GM12878 (cell line): ENCODE data around the gene CAV2. TPM values are rescaled to one million over a fixed set of nuclear protein-coding genes. Genes with fewer than 3 reads are reported as not detected.

ENCODE experiments used
- ATAC-seq: fragments of 200-7000 bp; cut with Tn5 transposase; 3 replicates; pipeline ENCODE4 v1.9.1; 2020; ENCODE audit warnings: mild to moderate bottlenecking, moderate library complexity
- BruUV-seq: library from RNA; stranded (reverse); fragments of 400-500 nt; replicated peaks from 2 replicates; lab custom pipeline; 2021; lab: Mats Ljungman, UMichigan
- CTCF ChIA-PET: fragments of 300-600 bp; sonication (Branson Sonifier 250); formaldehyde crosslinking; extraction: SDS; loops from one replicate; lab custom pipeline; 2021; ENCODE audit warnings: inconsistent platforms; lab: Yijun Ruan, JAX
- POLR2A ChIA-PET: fragments of 350-600 bp; formaldehyde crosslinking; extraction: SDS; loops from one replicate; lab custom pipeline; 2021; ENCODE audit warnings: inconsistent platforms; lab: Charles Lee
- RAD21 ChIA-PET: fragments of 300-600 bp; sonication (Branson Sonifier 250); formaldehyde crosslinking; loops from one replicate; lab custom pipeline; 2023; ENCODE audit warnings: antibody characterized with exemption; ENCODE audit not compliant: unreplicated experiment; lab: Charles Lee
- SMC1A ChIA-PET: fragments of 300-600 bp; sonication (Branson Sonifier 250); formaldehyde crosslinking; loops from one replicate; lab custom pipeline; 2023; ENCODE audit not compliant: unreplicated experiment, uncharacterized antibody; lab: Charles Lee
- DNase-seq: peaks from one replicate; pipeline ENCODE4 v3.0.0-alpha.2; 2011; ENCODE audit warnings: low read depth, low spot score
- FAIRE-seq: peaks from 3 replicates; lab custom pipeline; 2011; peaks lifted over from hg19 to GRCh38; lab: Jason Lieb, UNC
- H2AFZ ChIP-seq: 2 replicates; pipeline ENCODE4 v1.6.0; 2011; ENCODE audit warnings: low read depth, low read length, control low read depth; ENCODE audit not compliant: control insufficient read depth
- H3K27ac ChIP-seq: 2 replicates; pipeline ENCODE4 v1.5.1; 2011; ENCODE audit warnings: control low read depth; ENCODE audit not compliant: control insufficient read depth, insufficient read depth
- H3K27me3 ChIP-seq, 2 experiments: replicated peaks in 1 of 2; 2 replicates each; pipeline versions ENCODE4 v1.6.0 to v1.6.1; 2011; ENCODE audit warnings: low read length in 1 of 2; ENCODE audit not compliant: control insufficient read depth in 2 of 2, insufficient read depth in 2 of 2
- H3K36me3 ChIP-seq, 2 experiments: 2 replicates each; pipeline ENCODE4 v1.5.1; 2011; ENCODE audit warnings: low read length in 1 of 2; ENCODE audit not compliant: control insufficient read depth in 2 of 2, insufficient read depth in 2 of 2
- H3K4me1 ChIP-seq: 2 replicates; pipeline ENCODE4 v1.6.1; 2011; ENCODE audit warnings: mild to moderate bottlenecking, low read length, moderate library complexity, mixed read lengths; ENCODE audit not compliant: control insufficient read depth, insufficient read depth
- H3K4me2 ChIP-seq: 2 replicates; pipeline ENCODE4 v1.6.0; 2011; ENCODE audit warnings: control low read depth; ENCODE audit not compliant: control insufficient read depth, insufficient read depth
- H3K4me3 ChIP-seq: fragments of 200-600 bp; sonication (generic); 2 replicates; pipeline ENCODE4 v1.5.1; 2016
- H3K79me2 ChIP-seq: 2 replicates; pipeline ENCODE4 v1.6.0; 2011; ENCODE audit warnings: low read length; ENCODE audit not compliant: control insufficient read depth, insufficient read depth
- H3K9ac ChIP-seq: 2 replicates; pipeline ENCODE4 v1.8.0; 2011; ENCODE audit warnings: low read length, control low read depth, mixed read lengths; ENCODE audit not compliant: control insufficient read depth, insufficient read depth
- H3K9me3 ChIP-seq: replicated peaks from 3 replicates; pipeline ENCODE4 v1.5.1; 2011; ENCODE audit warnings: mild to moderate bottlenecking, low read length; ENCODE audit not compliant: control insufficient read depth, insufficient read depth
- H4K20me1 ChIP-seq: 2 replicates; pipeline ENCODE4 v1.6.0; 2011; ENCODE audit not compliant: control insufficient read depth, insufficient read depth
- ASH2L ChIP-seq: fragments of 300-600, 200-600 bp; sonication (generic); IDR thresholded peaks from 2 replicates; pipeline ENCODE4 v1.6.1; 2017; ENCODE audit warnings: low read depth, mild to moderate bottlenecking, borderline replicate concordance
- BRCA1 ChIP-seq: IDR thresholded peaks from 2 replicates; pipeline ENCODE4 v1.6.1; 2011; ENCODE audit warnings: low read depth, low read length, improper control_type of control experiment
- FOXK2 ChIP-seq: fragments of 450-650 bp; IDR thresholded peaks from 2 replicates; pipeline ENCODE4 v1.6.1; 2017; ENCODE audit warnings: mild to moderate bottlenecking, moderate library complexity
- HDAC2 ChIP-seq: fragments of 200-600 bp; sonication (generic); IDR thresholded peaks from 2 replicates; pipeline ENCODE4 v1.6.1; 2017
- HDAC6 ChIP-seq: fragments of 200-600 bp; sonication (generic); IDR thresholded peaks from one replicate; pipeline ENCODE4 v1.8.0; 2017; ENCODE audit warnings: antibody characterized with exemption; ENCODE audit not compliant: unreplicated experiment
- JUND ChIP-seq: IDR thresholded peaks from 2 replicates; pipeline ENCODE4 v1.6.1; 2012; ENCODE audit warnings: low read depth, mild to moderate bottlenecking, low read length, improper control_type of control experiment, moderate library complexity
- KAT2A ChIP-seq: conservative IDR thresholded peaks from 2 replicates; pipeline ENCODE4 v1.6.1; 2011; ENCODE audit warnings: low read depth, low read length; ENCODE audit not compliant: control insufficient read depth
- NBN ChIP-seq: fragments of 450-650 bp; IDR thresholded peaks from 2 replicates; pipeline ENCODE4 v1.6.1; 2016
- NFYA ChIP-seq: IDR thresholded peaks from 2 replicates; pipeline ENCODE4 v1.6.1; 2011; ENCODE audit warnings: low read depth, mild to moderate bottlenecking, low read length, improper control_type of control experiment, borderline replicate concordance
- POLR2A ChIP-seq: IDR thresholded peaks from 2 replicates; pipeline ENCODE4 v1.6.1; 2011; ENCODE audit warnings: low read depth, mild to moderate bottlenecking, low read length
- SMC3 ChIP-seq: IDR thresholded peaks from 2 replicates; pipeline ENCODE4 v1.6.1; 2011; ENCODE audit warnings: low read length, improper control_type of control experiment, borderline replicate concordance
- SREBF2 ChIP-seq: IDR thresholded peaks from 2 replicates; pipeline ENCODE4 v1.6.1; 2012; ENCODE audit warnings: mild to moderate bottlenecking, low read length
- TARDBP ChIP-seq: IDR thresholded peaks from 2 replicates; pipeline ENCODE4 v1.6.1; 2016; ENCODE audit warnings: borderline replicate concordance
- ZNF217 ChIP-seq: fragments of 450-650 bp; IDR thresholded peaks from 2 replicates; pipeline ENCODE4 v1.6.1; 2017; ENCODE audit warnings: antibody characterized with exemption, mild to moderate bottlenecking
- WGBS: methylation state at CpG from one replicate; pipeline ENCODE4 v1.1.6; 2016; ENCODE audit warnings: low lambda C conversion rate; ENCODE audit not compliant: insufficient replicate concordance, insufficient coverage; ENCODE audit errors: missing lambda C conversion rate; 5-methylcytosine and 5-hydroxymethylcytosine counted together
- in situ Hi-C: fragments of 300-500 bp; cut with MboI; formaldehyde crosslinking; loops from 9 replicates; pipeline ENCODE4 v1.14.3; 2018; ENCODE audit warnings: mixed read lengths
- intact Hi-C: fragments of 100-400 bp; cut with micrococcal nuclease; formaldehyde crosslinking; loops from one replicate; pipeline ENCODE4 v1.14.2; 2022; ENCODE audit not compliant: unreplicated experiment
- polyA plus RNA-seq, 11 experiments: library from polyadenylated mRNA; depleted of rRNA in 4 of 11; unstranded in 6 of 11; stranded (reverse) in 5 of 11; fragments of >200 nt; fragmentation: Nextera tagmentation in 4 of 11; fragmentation: Illumina TruSeq in 1 of 11; extraction: Ambion mirVana in 4 of 11; extraction: Trizol in 1 of 11; gene quantifications; 1 replicate in 1 of 11; 2 replicates in 10 of 11; pipeline versions ENCODE4 v1.2.1 to v1.2.3, GENCODE V29; 2011 to 2016; ENCODE audit warnings: inconsistent platforms in 2 of 11, missing spikeins in 2 of 11, low read depth in 1 of 11
- total RNA-seq, 4 experiments: library from RNA; depleted of rRNA in 3 of 4; stranded (reverse); fragments of >200 nt in 3 of 4; fragmentation: Illumina TruSeq in 1 of 4; extraction: Trizol in 1 of 4; gene quantifications; 2 replicates each; pipeline versions ENCODE4 v1.2.1 to v1.2.3, GENCODE V29; 2013 to 2021
- TF ChIP-seq, protein P1 (sequence below): IDR thresholded peaks from 2 replicates; pipeline ENCODE4 v1.6.1; 2011; ENCODE audit warnings: borderline replicate concordance, low read depth, mild to moderate bottlenecking, moderate library complexity, low read length; ENCODE audit not compliant: insufficient read depth, poor library complexity, severe bottlenecking
- TF ChIP-seq, protein P2 (sequence below): fragments of 450-650 bp; IDR thresholded peaks from 2 replicates; pipeline ENCODE4 v1.6.1; 2017; ENCODE audit warnings: antibody characterized with exemption, mild to moderate bottlenecking, moderate library complexity
- TF ChIP-seq, protein P3 (sequence below), 3 experiments: IDR thresholded peaks in 2 of 3; conservative IDR thresholded peaks in 1 of 3; 2 replicates each; pipeline ENCODE4 v1.5.1; 2011; ENCODE audit warnings: low read depth in 3 of 3, low read length in 3 of 3, mild to moderate bottlenecking in 3 of 3, control low read depth in 2 of 3, moderate library complexity in 2 of 3, inconsistent platforms in 1 of 3, mixed read lengths in 1 of 3; ENCODE audit not compliant: control insufficient read depth in 2 of 3, insufficient read depth in 1 of 3; ENCODE audit errors: extremely low read depth in 1 of 3
- TF ChIP-seq, protein P4 (sequence below): IDR thresholded peaks from 2 replicates; pipeline ENCODE4 v1.6.1; 2012; ENCODE audit warnings: low read depth, low read length, improper control_type of control experiment

Gene CAV2
- total and polyA plus RNA-seq, 10 of the 15 experiments (the other 5 are each of a cell fraction or from before 2014, with no cell fraction given), result 0.77 to 11.4 (median 2.5) TPM

DNA sequence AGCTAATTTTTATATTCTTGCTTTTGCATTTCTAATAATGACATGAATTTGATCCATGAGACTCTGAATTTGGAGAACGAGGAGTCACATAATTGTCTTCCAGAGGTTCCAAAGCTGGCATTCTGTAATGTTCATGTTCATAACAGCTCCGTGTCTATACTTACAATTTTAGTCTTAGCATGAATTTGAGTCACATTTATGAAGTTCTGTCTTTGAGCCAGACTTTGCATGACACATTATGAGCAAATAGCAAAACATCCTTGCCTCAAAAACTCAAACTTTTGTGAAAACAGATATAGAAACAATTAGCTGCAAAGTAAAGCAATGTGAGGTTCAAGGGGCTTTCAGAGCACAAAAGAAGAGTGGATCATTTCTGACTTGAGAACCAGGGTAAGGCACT lies 44.5 kb upstream of the CAV2 start:
- TF ChIP-seq ZNF217, result no peak
- TF ChIP-seq, protein P1, sequence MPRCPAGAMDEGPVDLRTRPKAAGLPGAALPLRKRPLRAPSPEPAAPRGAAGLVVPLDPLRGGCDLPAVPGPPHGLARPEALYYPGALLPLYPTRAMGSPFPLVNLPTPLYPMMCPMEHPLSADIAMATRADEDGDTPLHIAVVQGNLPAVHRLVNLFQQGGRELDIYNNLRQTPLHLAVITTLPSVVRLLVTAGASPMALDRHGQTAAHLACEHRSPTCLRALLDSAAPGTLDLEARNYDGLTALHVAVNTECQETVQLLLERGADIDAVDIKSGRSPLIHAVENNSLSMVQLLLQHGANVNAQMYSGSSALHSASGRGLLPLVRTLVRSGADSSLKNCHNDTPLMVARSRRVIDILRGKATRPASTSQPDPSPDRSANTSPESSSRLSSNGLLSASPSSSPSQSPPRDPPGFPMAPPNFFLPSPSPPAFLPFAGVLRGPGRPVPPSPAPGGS, result no peak
- no peak for TF ChIP-seq HDAC2
- TF ChIP-seq SMC3, result no peak
- TF ChIP-seq TARDBP, result no peak
- TF ChIP-seq, protein P2, sequence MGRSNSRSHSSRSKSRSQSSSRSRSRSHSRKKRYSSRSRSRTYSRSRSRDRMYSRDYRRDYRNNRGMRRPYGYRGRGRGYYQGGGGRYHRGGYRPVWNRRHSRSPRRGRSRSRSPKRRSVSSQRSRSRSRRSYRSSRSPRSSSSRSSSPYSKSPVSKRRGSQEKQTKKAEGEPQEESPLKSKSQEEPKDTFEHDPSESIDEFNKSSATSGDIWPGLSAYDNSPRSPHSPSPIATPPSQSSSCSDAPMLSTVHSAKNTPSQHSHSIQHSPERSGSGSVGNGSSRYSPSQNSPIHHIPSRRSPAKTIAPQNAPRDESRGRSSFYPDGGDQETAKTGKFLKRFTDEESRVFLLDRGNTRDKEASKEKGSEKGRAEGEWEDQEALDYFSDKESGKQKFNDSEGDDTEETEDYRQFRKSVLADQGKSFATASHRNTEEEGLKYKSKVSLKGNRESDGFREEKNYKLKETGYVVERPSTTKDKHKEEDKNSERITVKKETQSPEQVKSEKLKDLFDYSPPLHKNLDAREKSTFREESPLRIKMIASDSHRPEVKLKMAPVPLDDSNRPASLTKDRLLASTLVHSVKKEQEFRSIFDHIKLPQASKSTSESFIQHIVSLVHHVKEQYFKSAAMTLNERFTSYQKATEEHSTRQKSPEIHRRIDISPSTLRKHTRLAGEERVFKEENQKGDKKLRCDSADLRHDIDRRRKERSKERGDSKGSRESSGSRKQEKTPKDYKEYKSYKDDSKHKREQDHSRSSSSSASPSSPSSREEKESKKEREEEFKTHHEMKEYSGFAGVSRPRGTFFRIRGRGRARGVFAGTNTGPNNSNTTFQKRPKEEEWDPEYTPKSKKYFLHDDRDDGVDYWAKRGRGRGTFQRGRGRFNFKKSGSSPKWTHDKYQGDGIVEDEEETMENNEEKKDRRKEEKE, result no peak
- no peak for TF ChIP-seq NFYA
- TF ChIP-seq, protein P3, sequence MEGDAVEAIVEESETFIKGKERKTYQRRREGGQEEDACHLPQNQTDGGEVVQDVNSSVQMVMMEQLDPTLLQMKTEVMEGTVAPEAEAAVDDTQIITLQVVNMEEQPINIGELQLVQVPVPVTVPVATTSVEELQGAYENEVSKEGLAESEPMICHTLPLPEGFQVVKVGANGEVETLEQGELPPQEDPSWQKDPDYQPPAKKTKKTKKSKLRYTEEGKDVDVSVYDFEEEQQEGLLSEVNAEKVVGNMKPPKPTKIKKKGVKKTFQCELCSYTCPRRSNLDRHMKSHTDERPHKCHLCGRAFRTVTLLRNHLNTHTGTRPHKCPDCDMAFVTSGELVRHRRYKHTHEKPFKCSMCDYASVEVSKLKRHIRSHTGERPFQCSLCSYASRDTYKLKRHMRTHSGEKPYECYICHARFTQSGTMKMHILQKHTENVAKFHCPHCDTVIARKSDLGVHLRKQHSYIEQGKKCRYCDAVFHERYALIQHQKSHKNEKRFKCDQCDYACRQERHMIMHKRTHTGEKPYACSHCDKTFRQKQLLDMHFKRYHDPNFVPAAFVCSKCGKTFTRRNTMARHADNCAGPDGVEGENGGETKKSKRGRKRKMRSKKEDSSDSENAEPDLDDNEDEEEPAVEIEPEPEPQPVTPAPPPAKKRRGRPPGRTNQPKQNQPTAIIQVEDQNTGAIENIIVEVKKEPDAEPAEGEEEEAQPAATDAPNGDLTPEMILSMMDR (IDR thresholded peaks at IDR 0.05 in 2 of 3, conservative IDR thresholded peaks at IDR 0.05 in 1 of 3; ENCODE audit: control insufficient read depth in 2 of 3, extremely low read depth in 1 of 3, insufficient read depth in 1 of 3, low read depth in 3 of 3, low read length in 3 of 3), result no peak
- TF ChIP-seq POLR2A, result no peak
- no peak for TF ChIP-seq FOXK2
- TF ChIP-seq HDAC6, result no peak
- no peak for TF ChIP-seq JUND
- TF ChIP-seq, protein P4, sequence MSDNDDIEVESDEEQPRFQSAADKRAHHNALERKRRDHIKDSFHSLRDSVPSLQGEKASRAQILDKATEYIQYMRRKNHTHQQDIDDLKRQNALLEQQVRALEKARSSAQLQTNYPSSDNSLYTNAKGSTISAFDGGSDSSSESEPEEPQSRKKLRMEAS, result no peak
- TF ChIP-seq ASH2L, result no peak
- TF ChIP-seq NBN, result no peak
- TF ChIP-seq SREBF2, result no peak
- TF ChIP-seq BRCA1, result no peak
- TF ChIP-seq KAT2A, result no peak
- TF ChIP-seq, all 136 proteins: peak for 0
- ChIA-PET POLR2A (no interaction called here), RAD21 (no interaction called here), SMC1A (no interaction called here), CTCF (no interaction called here)
- H3K9ac ChIP-seq, result no peak overlapping the region
- H3K27ac ChIP-seq, result no peak overlapping the region
- no peaks in the 10 kb centered on the region for H3K9me3 ChIP-seq
- no peak overlapping the region for H3K4me3 ChIP-seq
- 20% methylated on average over 2 of the region's 2 CpGs for WGBS
- intact Hi-C loops, result no loop called here
- ATAC-seq (no peak), FAIRE-seq (no peak), DNase-seq (no peak)
- peaks cover 0 to 7% of the 10 kb centered on the region in 2 experiments; a peak in 2 of 4 replicates for H3K27me3 ChIP-seq
- H3K4me1 ChIP-seq, result no peaks in the 10 kb centered on the region
- in situ Hi-C loops, result no loop called here
- no peak overlapping the region for H3K4me2 ChIP-seq
- no TSS peak for BruUV-seq
- no peaks in the 10 kb centered on the region for H3K79me2 ChIP-seq
- no peaks in the 10 kb centered on the region for H4K20me1 ChIP-seq
- no peak overlapping the region for H2AFZ ChIP-seq
- H3K36me3 ChIP-seq, result no peaks in the 10 kb centered on the region
